Stimulated activated CD8-positive, alpha-beta memory T cell treated with anti-CD3 and anti-CD28 coated beads, Interleukin-12 subunit alpha, Interleukin-12 subunit beta, amount 100 ng/mL, for 1 hour (primary cell): ENCODE results near the gene RANBP3.
"Not testable (repeated sequence)": the region's sequence is repeated elsewhere in the genome, so short reads cannot be mapped to it uniquely, and the experiment has no call there.

ENCODE experiments used
- DNase-seq: peaks from one replicate; pipeline ENCODE4 v3.0.0-alpha.2; 2020; ENCODE audit warnings: low read depth

RANBP3 gene

DNA sequence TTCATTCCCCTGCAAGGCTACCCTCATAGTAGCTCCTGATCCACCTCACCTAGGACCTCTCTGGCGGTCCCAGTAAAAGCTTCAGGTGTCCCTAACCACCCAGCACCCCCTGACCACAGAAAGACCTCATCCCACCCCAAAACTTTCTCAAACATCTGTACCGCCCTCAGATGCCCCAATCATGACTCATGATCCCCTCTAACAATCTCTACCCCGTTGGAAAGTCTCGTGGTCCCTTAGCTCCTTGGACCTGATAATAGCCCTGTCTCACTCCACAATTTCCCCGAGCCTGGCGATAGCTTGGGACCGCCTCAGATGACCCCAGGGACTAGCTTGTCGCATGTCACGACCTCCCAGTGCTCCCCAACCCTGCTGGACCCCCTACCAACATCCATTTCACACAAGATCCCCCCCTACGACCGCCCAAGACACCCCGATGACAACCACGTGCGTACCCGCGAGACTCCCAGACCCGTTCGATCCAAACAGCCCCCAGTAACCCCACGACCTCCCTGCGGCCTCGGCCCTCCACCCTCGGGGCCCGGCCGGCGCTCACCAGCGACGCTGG is 74.8 kb downstream of the RANBP3 start:
- no peak for DNase-seq

DNA sequence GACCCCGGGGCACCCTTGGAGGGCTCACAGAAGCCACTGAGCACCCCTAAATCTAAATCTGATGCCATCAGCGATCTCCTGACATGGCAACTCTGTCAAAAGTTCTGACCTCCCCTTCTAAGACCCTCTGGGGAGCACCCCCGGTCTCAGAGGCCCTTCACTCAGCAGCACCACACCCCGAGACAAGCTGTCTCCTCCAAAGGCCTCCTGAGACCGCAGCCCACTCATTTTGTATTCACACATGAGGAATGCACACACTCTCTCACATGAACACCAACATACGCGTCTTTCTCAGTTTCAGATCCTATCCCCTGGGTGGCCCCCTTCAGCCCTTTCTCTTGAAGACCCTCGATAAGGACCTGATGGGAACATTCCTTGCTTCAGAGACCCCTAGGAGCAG is 77.0 kb downstream of the RANBP3 start:
- no peak for DNase-seq

DNA sequence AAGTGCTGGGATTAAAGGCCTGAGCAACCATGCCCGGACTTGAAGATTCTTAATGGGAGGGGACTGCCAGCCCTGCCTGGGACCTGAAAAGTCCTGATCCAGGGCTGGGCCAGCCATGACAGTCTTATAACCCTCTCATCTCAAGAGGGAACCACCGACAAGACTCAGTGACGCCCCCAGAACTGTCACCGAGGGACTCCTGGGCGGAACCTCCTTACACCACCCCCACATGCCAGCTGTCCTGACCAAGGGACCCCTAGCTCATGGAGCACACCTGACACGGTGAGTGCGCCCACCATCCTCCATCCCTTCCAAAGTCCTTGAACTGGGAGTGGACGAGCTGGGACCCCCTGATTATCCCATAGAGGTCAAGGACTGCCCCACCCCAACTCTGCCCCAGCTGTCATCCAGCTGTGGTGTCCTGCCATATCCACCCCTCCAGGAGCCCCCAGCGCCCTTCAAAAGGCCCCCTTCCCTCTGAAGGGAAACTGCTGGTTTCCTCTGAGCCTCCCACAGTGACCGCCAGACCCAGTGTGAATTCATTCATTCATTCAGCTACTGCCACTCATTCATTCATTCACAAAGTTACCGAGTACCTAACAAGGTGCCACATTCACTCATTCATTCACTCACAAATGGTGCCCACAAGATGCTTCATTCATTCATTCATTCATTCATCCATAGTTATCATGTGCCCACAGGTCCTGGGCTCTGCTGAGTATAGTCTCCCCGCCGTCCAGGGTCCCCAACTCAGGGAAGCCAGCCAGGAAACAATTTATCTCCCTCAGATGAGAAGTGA is 78.0 kb downstream of the RANBP3 start:
- no peak for DNase-seq

DNA sequence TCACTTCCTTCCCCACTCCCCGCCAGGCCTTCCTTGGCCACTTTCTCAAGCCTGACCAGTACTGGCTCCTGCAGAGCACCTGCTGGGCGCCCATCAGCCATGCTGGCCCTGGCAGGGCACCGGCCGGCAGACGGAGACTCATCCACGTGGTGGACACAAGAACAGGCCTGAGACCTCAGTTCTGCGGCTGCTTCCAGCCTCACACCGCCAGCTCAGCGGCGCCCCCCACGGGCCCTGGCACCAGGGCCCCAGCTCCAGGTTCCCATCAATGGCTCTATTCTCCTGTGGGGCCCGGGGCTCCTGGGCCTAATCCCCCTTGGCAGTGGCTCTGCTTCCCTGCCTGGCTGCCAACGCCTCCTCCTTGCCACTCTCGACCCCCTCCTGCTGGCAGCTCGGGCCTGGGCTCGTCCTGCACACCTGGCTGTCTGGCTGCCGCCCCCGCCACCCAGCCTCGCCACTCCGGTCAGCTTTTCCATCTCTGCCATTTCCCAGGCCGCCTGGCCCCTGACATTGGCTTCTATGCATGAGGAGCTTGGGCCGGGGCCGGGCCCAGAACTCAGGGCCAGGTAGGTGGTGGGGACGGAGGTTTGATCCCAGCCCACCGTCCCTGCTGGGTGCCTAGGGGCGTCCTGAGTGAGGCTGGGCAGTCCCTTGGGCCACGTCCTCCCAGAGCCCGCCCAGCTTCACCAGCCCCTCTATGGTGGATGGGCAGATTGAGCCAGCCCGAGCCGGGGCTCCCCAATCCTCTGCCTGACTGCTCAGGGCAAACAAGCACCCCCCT is 80.6 kb downstream of the RANBP3 start:
- DNase-seq = no peak

- DNase-seq = no peak
These were observed 81.4 kb downstream of the RANBP3 start for GRCh38 chr19:5896365-5897076.

DNA sequence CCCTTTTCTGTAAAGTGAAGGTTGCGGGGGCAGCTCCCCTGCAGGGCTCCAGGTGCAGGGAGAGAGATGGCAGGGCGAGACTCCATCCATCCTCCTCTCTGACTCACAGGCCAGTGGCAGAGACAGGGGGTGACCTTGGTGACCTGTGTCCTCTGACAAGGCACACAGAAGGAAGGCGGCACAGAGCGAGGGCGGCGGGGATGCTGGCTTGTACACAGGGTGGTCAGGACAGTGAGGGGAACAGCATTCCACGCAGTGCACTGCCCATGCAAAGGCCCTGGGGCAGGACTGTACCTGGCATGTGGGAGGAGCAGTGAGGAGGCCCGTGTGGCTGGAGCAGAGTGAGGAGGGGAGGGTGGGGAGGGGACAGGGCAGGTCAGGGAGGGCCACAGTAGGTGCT is 82.0 kb downstream of the RANBP3 start:
- no peak for DNase-seq

- DNase-seq = no peak
These were observed 82.5 kb downstream of the RANBP3 start for GRCh38 chr19:5895409-5895808.

DNA sequence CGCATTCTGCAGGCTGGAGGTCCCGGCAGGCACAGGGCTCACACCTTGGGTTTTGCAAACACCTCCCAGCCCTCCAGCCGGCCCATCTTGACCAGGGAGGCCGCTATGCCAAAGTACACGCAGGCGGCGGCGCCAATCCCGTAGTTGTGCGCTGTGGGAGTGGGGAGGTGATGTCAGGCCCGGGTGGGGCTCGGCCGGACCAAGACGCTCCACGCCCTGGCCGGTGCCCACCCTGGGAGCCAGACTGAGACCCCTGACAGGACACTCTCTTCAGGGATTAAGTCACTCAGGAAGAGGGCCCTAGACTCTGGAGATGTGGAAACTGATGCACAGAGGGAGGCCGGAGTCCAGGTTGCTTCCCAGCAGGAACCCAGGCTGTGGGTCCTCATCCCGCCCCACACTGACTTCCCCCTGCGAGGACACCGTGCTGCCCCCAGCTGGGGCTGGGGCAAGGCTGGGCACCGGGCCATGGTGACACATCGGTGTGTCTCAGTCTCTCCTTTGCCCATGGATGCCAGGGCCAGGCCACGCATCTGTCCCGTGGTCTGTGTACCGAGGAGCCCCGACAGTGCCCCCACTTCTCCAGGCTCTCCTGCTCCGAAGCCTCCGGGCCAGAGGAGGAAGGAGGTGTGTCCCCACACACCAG is 83.1 kb downstream of the RANBP3 start:
- DNase-seq = no peak

GRCh38 chr19:5893907-5894703 is 83.8 kb downstream of the RANBP3 start:
- no peak for DNase-seq

- DNase-seq = no peak
These were observed 84.5 kb downstream of the RANBP3 start for GRCh38 chr19:5893296-5893903.

GRCh38 chr19:5892772-5893275 is 85.1 kb downstream of the RANBP3 start:
- DNase-seq = no peak

- DNase-seq = no peak
These were observed 85.8 kb downstream of the RANBP3 start for GRCh38 chr19:5891938-5892771.

GRCh38 chr19:5891572-5891937 is 86.4 kb downstream of the RANBP3 start:
- DNase-seq = no peak

DNA sequence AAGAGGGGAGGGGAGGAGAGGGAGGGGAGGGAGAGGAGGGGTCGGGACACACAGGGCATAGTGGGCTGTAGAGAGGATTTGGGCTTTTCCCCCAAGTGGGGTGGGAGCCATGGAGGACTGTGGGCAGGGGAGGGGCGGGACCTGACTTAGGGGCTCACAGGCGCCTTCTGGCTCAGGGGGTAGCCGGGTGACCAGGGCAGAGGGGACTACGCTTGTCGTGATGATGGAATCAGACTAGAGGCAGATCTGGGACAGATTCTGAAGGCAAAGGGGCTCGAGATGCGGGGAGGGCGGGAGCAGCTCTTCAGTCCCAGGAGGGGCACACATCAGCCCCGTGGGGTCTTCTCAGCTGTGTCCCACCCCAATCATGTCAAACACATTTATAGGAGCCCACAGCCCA is 87.8 kb downstream of the RANBP3 start:
- DNase-seq = no peak

GRCh38 chr19:5889288-5889971 is 88.5 kb downstream of the RANBP3 start:
- no peak for DNase-seq

GRCh38 chr19:5884065-5884811 is 93.7 kb downstream of the RANBP3 start:
- DNase-seq = not testable (repeated sequence)

DNA sequence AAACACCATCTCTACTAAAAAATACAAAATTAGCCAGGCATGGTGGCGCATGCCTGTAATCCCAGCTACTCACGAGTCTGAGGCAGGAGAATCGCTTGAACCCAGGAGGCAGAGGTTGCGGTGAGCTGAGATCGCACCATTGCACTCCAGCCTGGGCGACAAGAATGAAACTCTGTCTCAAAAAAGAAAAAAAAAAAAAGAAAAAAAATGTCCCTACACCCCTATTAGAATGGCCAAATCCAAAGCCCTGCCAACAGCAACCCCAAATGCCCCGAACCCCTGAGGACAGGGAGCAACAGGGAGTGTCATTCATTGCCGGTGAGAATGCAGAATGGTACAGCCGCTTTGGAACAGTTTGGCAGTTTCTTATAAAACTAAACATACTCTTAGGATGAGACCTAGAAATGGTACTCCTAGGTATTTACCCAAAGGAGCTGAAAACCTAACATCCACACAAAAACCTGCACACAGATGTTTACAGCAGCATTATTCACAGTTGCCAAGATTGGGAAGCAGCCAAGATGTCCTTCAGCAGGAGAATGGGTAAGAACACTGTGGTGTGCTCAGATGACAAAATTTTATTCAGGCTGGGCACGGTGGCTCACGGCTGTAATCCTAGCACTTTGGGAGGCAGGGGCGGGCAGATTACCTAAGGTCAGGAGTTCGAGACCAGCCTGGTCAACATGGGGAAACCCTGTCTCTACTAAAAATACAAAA is 94.6 kb downstream of the RANBP3 start:
- DNase-seq = not testable (repeated sequence)
